Fibroblast of lung (primary cell): ENCODE data around the gene PANX3. TPM values are rescaled to one million over a fixed set of nuclear protein-coding genes. Genes with fewer than 3 reads are reported as not detected.

Experiments
- DNase-seq, 2 donors: peaks; one replicate each; pipeline versions ENCODE4 v3.0.0 to v3.0.0-alpha.2; 2010; ENCODE audit warnings: low read depth in 2 of 2
- H2AFZ ChIP-seq: 2 replicates; pipeline ENCODE4 v1.5.1; 2012; ENCODE audit warnings: low read length, control low read depth, inconsistent platforms
- H3K27ac ChIP-seq: 2 replicates; pipeline ENCODE4 v1.5.1; 2011; ENCODE audit warnings: low read length, control low read depth; ENCODE audit not compliant: insufficient read depth
- H3K27me3 ChIP-seq: 2 replicates; pipeline ENCODE4 v1.5.1; 2011; ENCODE audit warnings: mild to moderate bottlenecking, low read length; ENCODE audit not compliant: control insufficient read depth, insufficient read depth
- H3K36me3 ChIP-seq: 2 replicates; pipeline ENCODE4 v1.5.1; 2011; ENCODE audit warnings: low read length; ENCODE audit not compliant: control insufficient read depth, insufficient read depth
- H3K4me1 ChIP-seq: 2 replicates; pipeline ENCODE4 v1.5.1; 2011; ENCODE audit warnings: low read length; ENCODE audit not compliant: control insufficient read depth, insufficient read depth; ENCODE audit errors: extremely low read depth
- H3K4me2 ChIP-seq: 2 replicates; pipeline ENCODE4 v1.5.1; 2011; ENCODE audit warnings: low read length, control low read depth; ENCODE audit not compliant: insufficient read depth; ENCODE audit errors: extremely low read depth
- H3K4me3 ChIP-seq, 4 experiments: fragments of 200-600 bp in 1 of 4; sonication (generic) in 1 of 4; replicated peaks in 1 of 4; 2 replicates each; pipeline ENCODE4 v1.5.1; 2011 to 2016; ENCODE audit warnings: low read length in 4 of 4, low read depth in 3 of 4, mild to moderate bottlenecking in 3 of 4, control low read depth in 2 of 4, inconsistent platforms in 1 of 4, mixed read lengths in 1 of 4; ENCODE audit not compliant: insufficient read depth in 1 of 4; ENCODE audit errors: control extremely low read depth in 1 of 4
- H3K79me2 ChIP-seq: 2 replicates; pipeline ENCODE4 v1.5.1; 2012; ENCODE audit warnings: mild to moderate bottlenecking, low read length, inconsistent platforms; ENCODE audit not compliant: control insufficient read depth, insufficient read depth
- H3K9ac ChIP-seq: 2 replicates; pipeline ENCODE4 v1.5.1; 2011; ENCODE audit warnings: mild to moderate bottlenecking, low read length, control low read depth; ENCODE audit not compliant: insufficient read depth
- H3K9me3 ChIP-seq: 2 replicates; pipeline ENCODE4 v1.5.1; 2012; ENCODE audit warnings: low read depth, low read length; ENCODE audit not compliant: control insufficient read depth, insufficient read depth
- H4K20me1 ChIP-seq: 2 replicates; pipeline ENCODE4 v1.5.1; 2011; ENCODE audit warnings: low read length; ENCODE audit not compliant: control insufficient read depth, insufficient read depth; ENCODE audit errors: extremely low read depth
- EZH2 ChIP-seq: IDR thresholded peaks from 2 replicates; pipeline ENCODE4 v1.5.1; 2012; ENCODE audit warnings: low read length, control low read depth, mild to moderate bottlenecking; ENCODE audit errors: missing control alignments
- polyA plus RNA-seq, 2 donors: library from polyadenylated mRNA; depleted of rRNA in 1 of 2; stranded (reverse) in 1 of 2; unstranded in 1 of 2; fragments of >200 nt; gene quantifications; 2 replicates each; pipeline ENCODE4 v1.2.1, GENCODE V29; 2011 to 2012; ENCODE audit warnings: missing spikeins in 1 of 2
- total RNA-seq: library from RNA; depleted of rRNA; stranded (reverse); fragments of >200 nt; gene quantifications from 2 replicates; pipeline ENCODE4 v1.2.1, GENCODE V29; 2014
- TF ChIP-seq, protein P1 (sequence below), 2 donors: IDR thresholded peaks in 1 of 2; conservative IDR thresholded peaks in 1 of 2; 1 replicate in 1 of 2; 2 replicates in 1 of 2; pipeline ENCODE4 v1.5.1; 2011 to 2012; ENCODE audit warnings: low read length in 2 of 2, control low read depth in 1 of 2, inconsistent platforms in 1 of 2, low read depth in 1 of 2, mild to moderate bottlenecking in 1 of 2

Gene PANX3
- total and polyA plus RNA-seq, 2 donors (not counting 1 experiment from before 2014, with no cell fraction given): not detected

DNA sequence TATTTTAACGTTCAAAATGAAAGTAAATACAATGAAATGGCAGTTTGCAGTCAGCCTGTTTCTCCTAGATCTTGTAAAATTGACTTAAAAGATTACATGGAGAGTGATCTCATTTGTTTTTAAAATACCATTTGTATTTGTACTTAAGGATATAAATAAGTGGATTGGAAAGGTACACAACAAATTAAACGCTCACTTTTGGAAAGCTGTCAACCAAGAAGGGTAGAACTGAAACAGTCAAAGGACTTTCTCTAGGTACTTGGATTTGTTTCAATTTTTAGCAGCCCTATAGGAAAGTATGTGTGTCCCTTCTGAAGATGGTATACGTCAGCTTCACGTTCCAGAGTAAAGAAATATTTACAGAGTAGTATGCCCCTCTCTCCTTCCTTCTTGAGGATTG lies 18.7 kb downstream of the PANX3 start:
- Histone ChIP-seq H3K9me3 (no peaks in the 10 kb centered on the region), H3K9ac (no peak overlapping the region), H3K4me3 (no peak overlapping the region), H2AFZ (no peak overlapping the region), H4K20me1 (no peaks in the 10 kb centered on the region), H3K4me1 (no peaks in the 10 kb centered on the region), H3K27ac (no peak overlapping the region), H3K27me3 (no peaks in the 10 kb centered on the region), H3K79me2 (peaks cover 9% of the 10 kb centered on the region), H3K36me3 (peaks cover 9% of the 10 kb centered on the region), H3K4me2 (no peak overlapping the region)
- DNase-seq: no peak
- TF ChIP-seq EZH2: no peak
- TF ChIP-seq, protein P1, sequence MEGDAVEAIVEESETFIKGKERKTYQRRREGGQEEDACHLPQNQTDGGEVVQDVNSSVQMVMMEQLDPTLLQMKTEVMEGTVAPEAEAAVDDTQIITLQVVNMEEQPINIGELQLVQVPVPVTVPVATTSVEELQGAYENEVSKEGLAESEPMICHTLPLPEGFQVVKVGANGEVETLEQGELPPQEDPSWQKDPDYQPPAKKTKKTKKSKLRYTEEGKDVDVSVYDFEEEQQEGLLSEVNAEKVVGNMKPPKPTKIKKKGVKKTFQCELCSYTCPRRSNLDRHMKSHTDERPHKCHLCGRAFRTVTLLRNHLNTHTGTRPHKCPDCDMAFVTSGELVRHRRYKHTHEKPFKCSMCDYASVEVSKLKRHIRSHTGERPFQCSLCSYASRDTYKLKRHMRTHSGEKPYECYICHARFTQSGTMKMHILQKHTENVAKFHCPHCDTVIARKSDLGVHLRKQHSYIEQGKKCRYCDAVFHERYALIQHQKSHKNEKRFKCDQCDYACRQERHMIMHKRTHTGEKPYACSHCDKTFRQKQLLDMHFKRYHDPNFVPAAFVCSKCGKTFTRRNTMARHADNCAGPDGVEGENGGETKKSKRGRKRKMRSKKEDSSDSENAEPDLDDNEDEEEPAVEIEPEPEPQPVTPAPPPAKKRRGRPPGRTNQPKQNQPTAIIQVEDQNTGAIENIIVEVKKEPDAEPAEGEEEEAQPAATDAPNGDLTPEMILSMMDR (conservative IDR thresholded peaks at IDR 0.05 in 1 of 2, IDR thresholded peaks at IDR 0.05 in 1 of 2; ENCODE audit: low read depth in 1 of 2, low read length in 2 of 2): no peak

DNA sequence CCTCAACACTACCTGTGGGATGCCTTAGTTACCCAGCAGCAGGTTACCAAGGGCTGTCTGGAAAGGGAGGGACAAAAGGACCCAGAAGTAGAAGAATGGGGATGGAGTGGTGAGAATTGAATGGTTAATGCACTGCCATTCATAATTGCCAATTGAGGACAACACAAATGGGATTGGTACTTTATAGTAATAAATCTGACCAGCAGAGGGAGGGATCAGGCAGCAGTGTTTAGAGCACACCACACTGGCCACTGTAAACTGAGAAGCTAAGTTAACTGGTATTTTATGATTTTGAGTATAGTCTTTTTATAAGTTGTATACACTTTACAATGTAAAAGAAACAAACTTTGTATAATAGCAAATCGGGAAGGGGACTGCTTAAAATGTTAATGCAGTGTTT lies 22.1 kb downstream of the PANX3 start:
- no peak for DNase-seq
- Histone ChIP-seq H3K36me3 (peaks cover 5% of the 10 kb centered on the region), H3K4me1 (no peaks in the 10 kb centered on the region), H4K20me1 (no peaks in the 10 kb centered on the region), H3K4me2 (no peak overlapping the region), H3K27me3 (no peaks in the 10 kb centered on the region), H2AFZ (no peak overlapping the region), H3K79me2 (no peaks in the 10 kb centered on the region), H3K9ac (no peak overlapping the region), H3K9me3 (no peaks in the 10 kb centered on the region), H3K27ac (no peak overlapping the region), H3K4me3 (no peak overlapping the region)
- TF ChIP-seq EZH2: no peak
- TF ChIP-seq, protein P1 (conservative IDR thresholded peaks at IDR 0.05 in 1 of 2, IDR thresholded peaks at IDR 0.05 in 1 of 2; ENCODE audit: low read depth in 1 of 2, low read length in 2 of 2): peak; percentile 25 to 42

DNA sequence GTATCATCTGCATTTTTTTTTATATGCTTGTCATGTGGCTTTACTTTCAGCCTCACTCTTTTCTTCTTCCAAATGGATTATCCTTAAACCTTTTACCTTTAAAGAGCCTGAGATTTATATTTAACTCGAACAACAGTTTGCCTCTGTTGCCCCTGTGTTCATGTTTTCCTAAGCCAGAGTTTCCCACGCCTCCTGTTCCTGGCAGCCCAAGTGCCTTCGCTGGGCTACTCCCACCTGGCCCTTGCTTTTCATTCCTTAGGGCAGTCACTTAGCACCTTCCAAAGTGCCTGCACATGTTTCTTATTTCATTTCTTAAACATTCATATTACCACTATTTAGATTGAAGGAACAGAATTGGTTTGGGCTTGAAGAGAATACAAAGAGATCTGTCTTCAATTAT lies 24.7 kb downstream of the PANX3 start:
- H3K27me3 ChIP-seq: no peaks in the 10 kb centered on the region
- no peaks in the 10 kb centered on the region for H4K20me1 ChIP-seq
- peaks cover 5% of the 10 kb centered on the region for H3K36me3 ChIP-seq
- no peak overlapping the region for H2AFZ ChIP-seq
- TF ChIP-seq, protein P1 (conservative IDR thresholded peaks at IDR 0.05 in 1 of 2, IDR thresholded peaks at IDR 0.05 in 1 of 2; ENCODE audit: low read depth in 1 of 2, low read length in 2 of 2): no peak
- no peak for TF ChIP-seq EZH2
- H3K27ac ChIP-seq: no peak overlapping the region
- H3K9me3 ChIP-seq: no peaks in the 10 kb centered on the region
- no peak overlapping the region for H3K4me3 ChIP-seq
- no peak overlapping the region for H3K9ac ChIP-seq
- no peaks in the 10 kb centered on the region for H3K4me1 ChIP-seq
- H3K4me2 ChIP-seq: no peak overlapping the region
- H3K79me2 ChIP-seq: no peaks in the 10 kb centered on the region
- DNase-seq: no peak
